HCT116 (cell line): Measurements from ENCODE around the gene SHOC2. TPM values are rescaled to one million over a fixed set of nuclear protein-coding genes. Genes with fewer than 3 reads are reported as not detected.

Source experiments
- ATAC-seq: fragments of 200-7000 bp; cut with Tn5 transposase; 2 replicates; pipeline ENCODE4 v1.9.1; 2020; ENCODE audit warnings: mild to moderate bottlenecking, moderate library complexity
- BruUV-seq: library from RNA; stranded (reverse); fragments of 400-500 nt; replicated peaks from 2 replicates; lab custom pipeline; 2021; lab: Mats Ljungman, UMichigan
- CTCF ChIA-PET: fragments of 300-600 bp; sonication (Branson Sonifier 250); formaldehyde crosslinking; loops from one replicate; lab custom pipeline; 2021; ENCODE audit warnings: antibody characterized with exemption; lab: Charles Lee
- POLR2A ChIA-PET: fragments of 300-600, 350-600 bp; sonication (Branson Sonifier 250); formaldehyde crosslinking; loops from one replicate; lab custom pipeline; 2021; ENCODE audit warnings: antibody characterized with exemption; lab: Charles Lee
- RAD21 ChIA-PET, 2 experiments: fragments of 300-600 bp; sonication (Branson Sonifier 250); formaldehyde crosslinking; loops; one replicate each; lab custom pipeline; 2023; ENCODE audit warnings: low total read pairs in 2 of 2; ENCODE audit not compliant: uncharacterized antibody in 2 of 2, unreplicated experiment in 2 of 2, low non-redundant PET in 1 of 2; lab: Charles Lee
- DNase-seq: peaks from one replicate; pipeline ENCODE4 v3.0.0-alpha.2; 2010; ENCODE audit warnings: low read depth, low spot score
- H2AFZ ChIP-seq: fragments of 200-600 bp; shearing (Covaris generic), sonication (generic); 2 replicates; pipeline ENCODE4 v1.6.1; 2017; ENCODE audit warnings: low read depth, mixed run types, mixed read lengths, antibody characterized with exemption, low read length; ENCODE audit not compliant: poor library complexity, severe bottlenecking
- H3K27ac ChIP-seq: 2 replicates; pipeline ENCODE4 v1.5.1; 2012; ENCODE audit warnings: low read depth, low read length
- H3K27me3 ChIP-seq: fragments of 200-600 bp; sonication (generic); 2 replicates; pipeline ENCODE4 v1.6.1; 2016; ENCODE audit warnings: mixed run types, low read length, mixed read lengths; ENCODE audit not compliant: insufficient read depth
- H3K36me3 ChIP-seq, 2 experiments: fragments of 200-500 bp in 1 of 2; fragments of 200-600 bp in 1 of 2; sonication (Bioruptor generic) in 1 of 2; sonication (generic) in 1 of 2; 2 replicates each; pipeline versions ENCODE4 v1.5.1 to v1.6.1; 2014 to 2016; ENCODE audit warnings: low read length in 2 of 2, inconsistent platforms in 1 of 2, mixed read lengths in 1 of 2, mixed run types in 1 of 2; ENCODE audit not compliant: insufficient read depth in 2 of 2, control insufficient read depth in 1 of 2
- H3K4me1 ChIP-seq, 2 experiments: fragments of 200-600 bp in 1 of 2; sonication (generic) in 1 of 2; 2 replicates each; pipeline versions ENCODE4 v1.5.1 to v1.6.1; 2012 to 2017; ENCODE audit warnings: low read length in 2 of 2, inconsistent platforms in 1 of 2, mild to moderate bottlenecking in 1 of 2, mixed read lengths in 1 of 2, mixed run types in 1 of 2, moderate library complexity in 1 of 2; ENCODE audit not compliant: insufficient read depth in 2 of 2, control insufficient read depth in 1 of 2
- H3K4me2 ChIP-seq: fragments of 200-600 bp; sonication (generic); 2 replicates; pipeline ENCODE4 v1.6.1; 2017; ENCODE audit warnings: mixed run types, low read length, mixed read lengths
- H3K4me3 ChIP-seq, 2 experiments: fragments of 200-600 bp in 1 of 2; sonication (generic) in 1 of 2; replicated peaks in 1 of 2; 2 replicates each; pipeline ENCODE4 v1.5.1; 2011 to 2016; ENCODE audit warnings: low read length in 2 of 2, control low read depth in 1 of 2, low read depth in 1 of 2, mild to moderate bottlenecking in 1 of 2, mixed read lengths in 1 of 2, mixed run types in 1 of 2
- H3K79me2 ChIP-seq: fragments of 200-600 bp; sonication (generic); 2 replicates; pipeline ENCODE4 v1.6.1; 2017; ENCODE audit warnings: mild to moderate bottlenecking, mixed run types, low read length, moderate library complexity, mixed read lengths; ENCODE audit not compliant: insufficient read depth
- H3K9ac ChIP-seq: fragments of 200-600 bp; sonication (generic); 2 replicates; pipeline ENCODE4 v1.6.1; 2016; ENCODE audit warnings: low read length, mixed read lengths
- H3K9me2 ChIP-seq: fragments of 200-600 bp; sonication (generic), shearing (Covaris generic); 2 replicates; pipeline ENCODE4 v1.6.1; 2017; ENCODE audit warnings: mixed run types, mild to moderate bottlenecking, moderate library complexity; ENCODE audit not compliant: insufficient read depth
- H3K9me3 ChIP-seq, 2 experiments: fragments of 200-500 bp in 1 of 2; fragments of 200-600 bp in 1 of 2; sonication (Bioruptor generic) in 1 of 2; sonication (generic) in 1 of 2; 2 replicates each; pipeline ENCODE4 v1.6.1; 2014 to 2017; ENCODE audit warnings: low read length in 2 of 2, mixed read lengths in 2 of 2, inconsistent platforms in 1 of 2, low read depth in 1 of 2, mild to moderate bottlenecking in 1 of 2, mixed run types in 1 of 2, moderate library complexity in 1 of 2; ENCODE audit not compliant: control insufficient read depth in 1 of 2, insufficient read depth in 1 of 2
- H4K20me1 ChIP-seq: fragments of 200-600 bp; sonication (generic), shearing (Covaris generic); 2 replicates; pipeline ENCODE4 v1.6.1; 2017; ENCODE audit warnings: mixed run types, mild to moderate bottlenecking, moderate library complexity; ENCODE audit not compliant: insufficient read depth
- ELF1 ChIP-seq: IDR thresholded peaks from 2 replicates; pipeline ENCODE4 v1.6.1; 2012; ENCODE audit warnings: low read depth, borderline replicate concordance
- FOSL1 ChIP-seq: IDR thresholded peaks from 2 replicates; pipeline ENCODE4 v1.6.1; 2012; ENCODE audit warnings: low read depth
- RAD21 ChIP-seq: IDR thresholded peaks from 2 replicates; pipeline ENCODE4 v1.6.1; 2012; ENCODE audit warnings: low read depth, mild to moderate bottlenecking
- SP1 ChIP-seq: IDR thresholded peaks from 2 replicates; pipeline ENCODE4 v1.6.1; 2012; ENCODE audit warnings: low read depth
- SRF ChIP-seq: IDR thresholded peaks from 2 replicates; pipeline ENCODE4 v1.6.1; 2012; ENCODE audit warnings: low read depth
- YY1 ChIP-seq: IDR thresholded peaks from 2 replicates; pipeline ENCODE4 v1.6.1; 2011; ENCODE audit warnings: low read length, low read depth, moderate library complexity, mild to moderate bottlenecking; ENCODE audit not compliant: insufficient replicate concordance; ENCODE audit errors: extremely low read depth
- intact Hi-C: fragments of 100-400 bp; cut with micrococcal nuclease; formaldehyde crosslinking; loops from 2 replicates; pipeline ENCODE4 v1.10.0; 2022
- total RNA-seq: library from RNA; stranded (reverse); gene quantifications from one replicate; pipeline ENCODE4 v1.2.1, GENCODE V29; 2021; ENCODE audit not compliant: unreplicated experiment
- TF ChIP-seq, protein P1 (sequence below), 3 experiments: fragments of 200-600 bp in 1 of 3; sonication (generic) in 1 of 3; IDR thresholded peaks in 2 of 3; conservative IDR thresholded peaks in 1 of 3; 2 replicates each; pipeline ENCODE4 v1.5.1; 2012 to 2017; ENCODE audit warnings: low read depth in 2 of 3, low read length in 2 of 3, antibody characterized with exemption in 1 of 3, borderline replicate concordance in 1 of 3, control low read depth in 1 of 3, mild to moderate bottlenecking in 1 of 3, mixed read lengths in 1 of 3, mixed run types in 1 of 3, moderate library complexity in 1 of 3; ENCODE audit not compliant: insufficient read depth in 1 of 3
- TF ChIP-seq, protein P2 (sequence below): IDR thresholded peaks from 2 replicates; pipeline ENCODE4 v1.6.1; 2012; ENCODE audit warnings: low read depth

Gene SHOC2
- total RNA-seq, 1 experiment from 2014 or later, result 39.5 TPM

DNA sequence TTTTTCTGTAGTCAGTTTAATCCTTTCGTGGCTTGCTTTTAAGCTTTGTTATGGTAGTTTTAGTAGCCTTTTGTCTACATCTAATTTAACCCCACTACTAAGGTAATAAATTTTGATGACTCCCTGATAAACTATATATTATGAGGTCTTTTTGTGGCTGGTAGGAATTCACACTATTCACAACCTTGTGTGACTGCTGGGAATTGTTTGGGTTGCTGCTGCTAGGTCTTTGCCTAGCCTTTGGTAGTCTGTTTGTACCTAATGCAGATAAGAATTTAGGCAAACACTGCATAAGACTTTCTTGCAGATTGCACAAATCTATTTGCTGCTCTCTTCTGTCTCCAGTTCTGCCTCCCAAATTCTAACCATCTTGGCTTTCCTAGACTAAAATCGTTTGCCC lies 58.3 kb downstream of the SHOC2 start:
- ATAC-seq, result no peak
- Histone ChIP-seq H3K27ac (no peak overlapping the region), H3K9me2 (no peaks in the 10 kb centered on the region), H4K20me1 (no peaks in the 10 kb centered on the region), H3K9ac (no peak overlapping the region), H2AFZ (no peak overlapping the region), H3K9me3 (no peaks in the 10 kb centered on the region), H3K4me3 (no peak overlapping the region), H3K4me1 (no peaks in the 10 kb centered on the region), H3K36me3 (no peaks in the 10 kb centered on the region), H3K27me3 (no peaks in the 10 kb centered on the region), H3K4me2 (no peak overlapping the region), H3K79me2 (peaks cover 34% of the 10 kb centered on the region)
- no peak for DNase-seq
- BruUV-seq, result no TSS peak
- RAD21 ChIA-PET, result no interaction called here
- POLR2A ChIA-PET, result no interaction called here
- TF ChIP-seq YY1 (no peak), ELF1 (no peak), FOSL1 (no peak), SRF (no peak), RAD21 (no peak), SP1 (no peak)
- TF ChIP-seq, protein P1, sequence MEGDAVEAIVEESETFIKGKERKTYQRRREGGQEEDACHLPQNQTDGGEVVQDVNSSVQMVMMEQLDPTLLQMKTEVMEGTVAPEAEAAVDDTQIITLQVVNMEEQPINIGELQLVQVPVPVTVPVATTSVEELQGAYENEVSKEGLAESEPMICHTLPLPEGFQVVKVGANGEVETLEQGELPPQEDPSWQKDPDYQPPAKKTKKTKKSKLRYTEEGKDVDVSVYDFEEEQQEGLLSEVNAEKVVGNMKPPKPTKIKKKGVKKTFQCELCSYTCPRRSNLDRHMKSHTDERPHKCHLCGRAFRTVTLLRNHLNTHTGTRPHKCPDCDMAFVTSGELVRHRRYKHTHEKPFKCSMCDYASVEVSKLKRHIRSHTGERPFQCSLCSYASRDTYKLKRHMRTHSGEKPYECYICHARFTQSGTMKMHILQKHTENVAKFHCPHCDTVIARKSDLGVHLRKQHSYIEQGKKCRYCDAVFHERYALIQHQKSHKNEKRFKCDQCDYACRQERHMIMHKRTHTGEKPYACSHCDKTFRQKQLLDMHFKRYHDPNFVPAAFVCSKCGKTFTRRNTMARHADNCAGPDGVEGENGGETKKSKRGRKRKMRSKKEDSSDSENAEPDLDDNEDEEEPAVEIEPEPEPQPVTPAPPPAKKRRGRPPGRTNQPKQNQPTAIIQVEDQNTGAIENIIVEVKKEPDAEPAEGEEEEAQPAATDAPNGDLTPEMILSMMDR (IDR thresholded peaks at IDR 0.05 in 2 of 3, conservative IDR thresholded peaks at IDR 0.05 in 1 of 3; ENCODE audit: borderline replicate concordance in 1 of 3, insufficient read depth in 1 of 3, low read depth in 2 of 3, low read length in 2 of 3), result no peak
- TF ChIP-seq, protein P2, sequence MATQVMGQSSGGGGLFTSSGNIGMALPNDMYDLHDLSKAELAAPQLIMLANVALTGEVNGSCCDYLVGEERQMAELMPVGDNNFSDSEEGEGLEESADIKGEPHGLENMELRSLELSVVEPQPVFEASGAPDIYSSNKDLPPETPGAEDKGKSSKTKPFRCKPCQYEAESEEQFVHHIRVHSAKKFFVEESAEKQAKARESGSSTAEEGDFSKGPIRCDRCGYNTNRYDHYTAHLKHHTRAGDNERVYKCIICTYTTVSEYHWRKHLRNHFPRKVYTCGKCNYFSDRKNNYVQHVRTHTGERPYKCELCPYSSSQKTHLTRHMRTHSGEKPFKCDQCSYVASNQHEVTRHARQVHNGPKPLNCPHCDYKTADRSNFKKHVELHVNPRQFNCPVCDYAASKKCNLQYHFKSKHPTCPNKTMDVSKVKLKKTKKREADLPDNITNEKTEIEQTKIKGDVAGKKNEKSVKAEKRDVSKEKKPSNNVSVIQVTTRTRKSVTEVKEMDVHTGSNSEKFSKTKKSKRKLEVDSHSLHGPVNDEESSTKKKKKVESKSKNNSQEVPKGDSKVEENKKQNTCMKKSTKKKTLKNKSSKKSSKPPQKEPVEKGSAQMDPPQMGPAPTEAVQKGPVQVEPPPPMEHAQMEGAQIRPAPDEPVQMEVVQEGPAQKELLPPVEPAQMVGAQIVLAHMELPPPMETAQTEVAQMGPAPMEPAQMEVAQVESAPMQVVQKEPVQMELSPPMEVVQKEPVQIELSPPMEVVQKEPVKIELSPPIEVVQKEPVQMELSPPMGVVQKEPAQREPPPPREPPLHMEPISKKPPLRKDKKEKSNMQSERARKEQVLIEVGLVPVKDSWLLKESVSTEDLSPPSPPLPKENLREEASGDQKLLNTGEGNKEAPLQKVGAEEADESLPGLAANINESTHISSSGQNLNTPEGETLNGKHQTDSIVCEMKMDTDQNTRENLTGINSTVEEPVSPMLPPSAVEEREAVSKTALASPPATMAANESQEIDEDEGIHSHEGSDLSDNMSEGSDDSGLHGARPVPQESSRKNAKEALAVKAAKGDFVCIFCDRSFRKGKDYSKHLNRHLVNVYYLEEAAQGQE, result no peak
- intact Hi-C loops, result no loop called here
- CTCF ChIA-PET, result no interaction called here
